NCI-H2029 treated with DMSO at 0.1 percent for 48 hours (cell line): ENCODE measurements around the gene CREB3L2.
"Not testable (repeated sequence)": the region's sequence is repeated elsewhere in the genome, so short reads cannot be mapped to it uniquely, and the experiment has no call there.

Source experiments
- DNase-seq: peaks from one replicate; lab custom pipeline; 2025; lab: John Stamatoyannopoulos, UW

The CREB3L2 gene

DNA sequence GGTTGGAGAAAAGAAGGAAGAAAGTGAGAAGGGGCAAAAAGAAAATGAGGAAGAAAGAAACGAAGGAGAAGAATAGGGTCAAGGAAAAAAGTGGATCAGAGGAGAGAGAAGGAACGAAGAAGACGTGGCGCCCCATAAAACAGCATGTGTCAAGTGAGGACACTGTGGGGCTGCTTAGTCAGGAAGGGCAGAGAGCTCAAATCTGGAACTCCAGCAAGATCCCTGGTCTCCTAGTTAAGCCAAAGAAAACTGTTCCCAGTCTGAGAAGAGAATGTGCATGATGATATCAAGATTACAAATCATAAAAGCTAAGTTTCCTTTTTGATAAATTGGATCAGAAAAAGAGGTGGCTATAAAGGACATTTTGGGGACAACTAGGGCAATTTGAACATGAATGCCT, 33.0 kb downstream of the CREB3L2 start:
- no peak for DNase-seq

DNA sequence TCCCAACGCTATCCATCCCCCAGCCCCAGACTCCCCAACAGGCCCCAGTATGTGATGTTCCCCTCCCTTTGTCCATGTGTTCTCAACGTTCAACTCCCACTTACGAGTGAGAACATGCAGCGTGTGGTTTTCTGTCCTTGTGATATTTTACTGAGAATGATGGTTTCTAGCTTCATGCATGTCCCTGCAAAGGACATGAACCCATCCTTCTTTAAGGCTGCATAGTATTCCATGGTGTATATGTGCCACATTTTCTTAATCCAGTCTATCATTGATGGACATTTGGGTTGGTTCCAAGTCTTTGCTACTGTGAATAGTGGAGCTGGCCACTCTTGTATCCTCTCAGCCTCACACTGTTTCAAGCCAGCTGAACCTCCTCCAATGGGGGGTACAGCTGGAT, 33.5 kb downstream of the CREB3L2 start:
- not testable (repeated sequence) for DNase-seq

DNA sequence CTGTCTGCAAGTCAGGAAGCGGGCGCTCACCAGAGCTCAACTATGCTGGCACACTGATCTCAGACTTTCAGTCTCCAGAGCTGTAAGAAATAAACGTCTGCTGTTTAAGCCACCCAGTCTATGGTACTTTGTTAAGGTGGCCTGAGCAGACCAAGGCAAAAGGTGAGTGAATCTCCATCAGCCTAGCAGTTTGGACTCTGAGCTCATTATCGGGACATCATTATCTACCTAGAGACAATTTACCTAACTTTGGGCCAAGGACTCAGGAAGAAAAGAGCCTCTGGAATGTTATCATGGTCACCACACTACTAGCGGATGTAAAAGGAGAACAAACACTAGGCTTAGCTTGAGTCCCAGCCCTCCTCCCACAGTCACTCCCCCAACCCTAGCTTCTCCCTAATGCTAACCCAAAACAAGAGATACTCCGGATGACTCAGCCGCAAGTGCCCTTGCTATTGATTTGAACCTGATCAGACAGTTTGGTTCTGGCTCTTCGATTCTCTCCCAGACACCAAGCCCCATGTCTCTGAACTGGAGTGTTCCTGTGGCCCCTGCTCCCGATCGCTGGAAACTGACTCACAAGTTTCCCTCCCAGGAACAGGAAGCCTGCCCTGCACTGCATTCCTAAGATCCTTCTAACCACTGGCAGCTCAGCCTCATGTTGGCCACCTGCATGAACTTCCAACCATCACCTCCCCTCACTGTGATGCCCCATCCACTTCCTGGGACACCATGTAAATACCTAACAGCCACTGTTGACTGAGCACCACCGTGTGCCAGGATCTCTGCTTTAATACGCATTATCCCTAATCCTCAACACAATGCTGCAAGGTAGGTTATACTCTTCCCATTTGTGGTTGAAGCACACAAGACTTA, 34.5 kb downstream of the CREB3L2 start:
- no peak for DNase-seq

DNA sequence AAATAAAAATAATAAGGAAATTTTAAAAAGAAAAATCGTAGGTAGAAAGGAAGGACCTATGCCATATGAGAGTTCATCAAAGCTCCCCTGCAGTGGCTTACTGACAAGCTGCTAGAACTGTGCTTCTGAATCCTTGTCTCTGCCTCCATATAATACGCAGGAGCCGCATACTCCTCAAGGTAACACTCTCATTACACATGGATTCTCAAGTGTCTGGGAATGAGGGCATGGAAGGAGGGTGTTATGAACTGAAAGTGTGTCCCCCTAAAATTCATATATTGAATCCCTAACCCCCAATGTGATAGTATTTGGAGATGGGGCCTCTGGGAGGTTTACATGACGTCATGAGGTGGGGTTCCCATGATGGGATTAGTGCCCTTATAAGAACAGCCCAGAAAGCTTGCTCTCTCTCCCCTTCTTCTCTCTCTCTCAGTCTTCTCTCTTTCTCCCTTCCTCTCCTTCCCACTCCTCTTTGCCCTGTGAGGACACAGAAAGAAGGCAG, 35.2 kb downstream of the CREB3L2 start:
- DNase-seq: no peak

DNA sequence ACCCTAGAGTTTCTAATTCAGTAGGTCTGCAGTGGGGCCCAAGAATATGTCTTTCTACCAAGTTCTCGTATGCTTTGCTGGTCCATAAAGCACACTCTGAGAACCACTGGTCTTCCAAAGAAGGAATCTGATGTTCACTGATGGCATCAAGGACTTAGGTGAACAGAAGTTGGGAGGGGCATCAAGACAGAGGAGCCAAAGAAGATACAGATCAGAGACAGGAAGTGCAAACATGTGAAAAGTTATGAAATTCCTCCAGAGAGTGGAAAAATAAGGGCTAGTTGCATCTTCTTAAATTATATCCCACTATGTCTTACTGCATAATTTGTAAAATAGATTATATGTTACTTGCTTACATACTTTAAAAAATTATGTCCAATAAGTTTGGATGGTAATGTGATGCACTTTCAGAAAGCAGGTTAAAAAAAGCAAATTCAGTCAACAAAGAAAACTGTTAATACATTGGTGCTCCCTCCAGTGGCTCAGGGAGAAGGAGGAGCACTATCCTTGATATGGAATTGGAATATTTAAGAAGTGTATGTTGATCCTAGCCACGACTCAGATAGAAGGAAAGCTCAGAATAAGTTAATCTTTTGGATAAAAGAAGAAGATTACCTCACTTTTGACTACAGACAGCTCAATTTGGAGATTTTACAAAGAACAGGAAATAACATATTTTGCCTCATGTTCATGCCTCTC, 35.8 kb downstream of the CREB3L2 start:
- DNase-seq: no peak

DNA sequence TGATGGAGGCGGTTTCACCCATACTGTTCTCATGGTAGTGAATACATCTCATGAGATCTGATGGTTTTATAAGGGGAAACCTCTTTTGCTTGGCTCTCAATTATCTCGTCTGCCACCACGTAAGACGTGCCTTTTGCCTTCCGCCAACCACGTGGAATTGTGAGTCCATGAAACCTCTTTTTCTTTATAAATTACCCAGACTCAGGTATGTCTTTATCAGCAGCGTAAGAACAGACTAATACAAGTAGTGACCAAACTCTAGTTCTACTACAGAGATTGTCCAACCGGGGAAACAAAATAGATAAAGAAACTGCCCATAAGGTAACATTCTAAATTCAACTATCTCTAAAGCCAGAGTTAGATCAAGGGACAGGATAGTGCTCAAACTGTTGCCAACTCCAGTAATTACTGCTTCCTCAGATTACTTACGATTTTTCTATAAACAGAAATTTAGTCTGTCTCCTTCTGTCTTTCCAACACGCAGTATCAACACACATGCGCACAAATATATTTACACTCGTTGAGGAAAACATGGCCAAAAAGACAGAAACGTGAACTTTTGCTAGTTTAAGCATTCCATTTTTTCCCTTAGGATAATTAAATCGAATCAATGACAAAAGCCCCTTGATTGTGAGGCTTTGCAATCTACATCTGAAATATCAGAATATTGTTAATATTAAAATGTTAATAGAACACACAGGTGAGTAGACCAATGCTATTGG, 36.9 kb downstream of the CREB3L2 start:
- DNase-seq: no peak

DNA sequence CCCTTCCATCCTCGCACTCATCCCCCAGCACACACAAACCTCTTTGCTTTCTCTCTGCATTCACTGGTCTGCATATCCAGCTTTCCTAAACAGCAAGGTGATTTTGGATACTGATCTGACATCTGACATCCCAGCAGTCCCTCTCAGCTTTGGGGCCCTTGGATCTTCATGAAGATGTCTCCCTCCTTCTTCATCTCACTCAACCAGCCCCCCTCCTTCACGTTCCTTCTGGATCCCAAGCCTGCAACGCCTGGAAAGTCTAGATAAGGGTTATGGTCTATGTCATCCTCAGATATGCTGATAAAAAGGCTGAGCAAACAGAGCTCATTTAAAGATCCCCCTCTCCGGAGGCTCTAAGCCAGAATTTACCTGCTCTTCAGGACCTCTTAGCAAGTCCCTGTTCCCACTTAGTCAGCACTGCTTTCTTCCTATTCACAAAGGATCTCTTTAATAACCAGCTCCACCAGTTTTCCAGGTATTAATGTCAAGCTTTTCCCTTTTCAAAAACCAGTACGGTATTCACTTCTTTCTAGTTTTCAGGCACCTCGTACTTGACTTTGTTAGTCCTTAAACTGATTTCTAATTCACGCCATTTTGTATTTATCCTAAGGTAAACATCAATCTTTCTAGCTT, 38.9 kb downstream of the CREB3L2 start:
- DNase-seq: no peak

DNA sequence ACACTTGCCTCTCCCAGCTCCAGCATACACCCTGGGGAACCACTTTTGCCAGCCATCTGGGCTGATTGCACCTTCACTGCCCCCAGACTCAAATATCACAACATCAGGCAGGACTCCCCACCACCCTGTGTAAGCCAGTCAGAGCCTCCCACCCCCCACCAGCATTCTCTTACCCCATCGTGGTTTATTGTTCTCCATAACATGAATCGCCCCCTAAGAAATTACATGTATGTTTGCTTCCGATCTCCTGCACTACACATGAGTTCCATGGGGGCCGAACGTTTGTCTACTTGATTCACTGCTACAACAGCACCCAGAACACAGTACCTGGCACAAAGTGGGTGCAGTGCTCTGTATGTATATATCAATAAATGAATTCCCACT, 39.4 kb downstream of the CREB3L2 start:
- no peak for DNase-seq

DNA sequence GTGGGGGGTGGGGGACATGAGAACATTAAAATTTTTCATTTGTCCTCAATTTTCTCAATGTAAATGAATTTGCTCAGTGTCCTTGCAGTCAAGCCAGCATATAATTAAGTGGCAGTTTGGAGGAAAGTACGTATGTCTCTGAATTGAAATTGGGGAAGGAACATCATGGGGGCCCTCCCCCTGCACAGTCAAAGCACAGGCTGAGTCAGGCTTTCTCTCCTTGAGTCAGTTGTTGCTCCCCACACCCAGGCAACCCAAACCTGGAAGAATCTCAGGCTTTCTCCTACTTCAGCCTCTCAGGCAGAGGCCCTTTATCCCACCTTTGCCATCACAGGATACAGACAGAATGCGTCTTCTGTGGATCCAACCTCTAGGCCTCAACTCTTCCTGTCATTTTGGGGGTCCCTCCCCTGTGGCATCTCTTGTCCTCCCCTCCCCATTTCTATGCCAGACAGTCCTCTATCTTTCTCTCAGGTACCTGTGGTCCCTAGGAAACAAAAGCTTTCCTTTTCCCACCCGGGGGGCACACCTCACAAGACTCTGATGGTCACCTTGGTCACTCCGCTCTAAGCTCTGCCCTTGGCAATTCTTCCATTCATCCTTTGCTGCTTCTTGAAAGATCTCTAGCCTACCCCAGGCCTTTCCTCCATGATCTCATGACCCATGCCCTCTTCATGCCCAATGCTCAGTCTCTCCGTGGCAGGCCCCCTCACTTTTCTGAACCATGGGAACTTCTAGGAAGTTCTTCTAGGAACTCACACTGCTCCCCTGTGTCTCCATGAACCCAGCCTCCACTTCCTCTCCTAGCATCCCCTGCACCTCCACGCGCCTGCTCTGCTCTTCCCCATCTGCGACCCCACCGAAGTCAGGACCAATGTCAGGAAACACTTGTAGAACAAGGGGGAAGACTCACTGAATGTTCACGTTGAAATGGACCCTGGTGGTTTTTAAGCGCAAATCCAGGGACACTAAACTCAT, 40.4 kb downstream of the CREB3L2 start:
- DNase-seq: no peak

DNA sequence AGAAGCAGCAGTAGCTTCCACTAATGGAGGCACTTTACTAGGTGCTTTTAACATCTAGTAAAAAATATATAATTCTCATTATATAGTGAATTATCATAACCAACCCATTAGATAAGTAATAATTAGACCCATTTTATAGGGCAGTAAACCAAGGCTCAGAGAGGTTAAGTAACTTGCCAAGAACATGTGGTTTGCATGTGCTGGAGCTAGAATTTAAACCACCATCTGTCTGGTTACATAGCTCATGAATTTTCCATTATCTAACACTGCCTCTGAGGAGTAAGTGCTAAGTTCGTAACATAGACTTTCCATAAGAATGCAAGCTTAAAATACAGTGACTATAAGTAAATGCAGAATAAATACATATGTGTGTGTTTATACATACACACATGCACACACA, 41.9 kb downstream of the CREB3L2 start:
- no peak for DNase-seq

DNA sequence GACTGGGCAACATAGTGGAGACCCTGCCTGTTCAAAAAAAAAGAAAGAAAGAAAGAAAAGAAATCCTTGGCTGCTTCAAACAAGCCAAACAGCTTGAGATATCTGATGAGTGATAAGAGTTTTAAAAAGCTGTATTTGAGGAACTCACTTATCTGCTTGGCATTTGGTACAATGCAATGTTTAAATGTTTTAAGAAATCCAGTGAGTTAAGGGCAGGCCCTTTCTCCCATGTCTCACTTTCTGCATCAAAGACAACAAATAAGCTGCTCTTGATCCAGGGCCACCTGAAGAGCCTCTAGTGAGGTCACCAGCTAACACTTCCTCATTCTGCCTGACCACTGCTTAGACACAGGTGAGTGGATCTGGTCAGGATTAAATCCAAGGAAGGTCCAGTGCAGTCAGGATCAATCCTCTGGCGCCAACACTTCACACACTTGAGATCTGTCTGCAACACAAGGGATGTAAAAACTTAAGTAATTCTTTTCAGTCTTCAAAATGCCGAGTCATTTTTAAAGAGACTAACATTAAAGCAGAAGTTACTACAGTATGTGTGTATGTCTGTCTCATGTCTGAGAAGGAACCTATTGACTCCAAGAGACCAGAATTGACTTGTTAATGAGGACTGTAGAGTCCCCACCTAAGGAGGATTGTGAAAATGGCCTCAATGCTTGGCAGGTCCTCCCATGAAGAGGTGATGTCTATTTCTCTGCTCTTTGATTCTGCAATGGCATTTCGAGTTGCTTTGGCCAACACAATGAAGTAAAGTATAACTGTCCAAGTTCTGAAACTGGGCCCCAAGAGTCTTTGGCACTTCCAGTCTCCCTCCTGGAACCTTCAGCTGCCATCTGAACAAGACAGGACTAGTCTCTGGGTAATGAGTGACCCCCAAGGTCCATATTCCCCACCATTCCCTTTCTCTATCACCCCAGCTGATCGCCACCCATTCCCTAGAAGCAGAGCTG, 43.1 kb downstream of the CREB3L2 start:
- DNase-seq: no peak

DNA sequence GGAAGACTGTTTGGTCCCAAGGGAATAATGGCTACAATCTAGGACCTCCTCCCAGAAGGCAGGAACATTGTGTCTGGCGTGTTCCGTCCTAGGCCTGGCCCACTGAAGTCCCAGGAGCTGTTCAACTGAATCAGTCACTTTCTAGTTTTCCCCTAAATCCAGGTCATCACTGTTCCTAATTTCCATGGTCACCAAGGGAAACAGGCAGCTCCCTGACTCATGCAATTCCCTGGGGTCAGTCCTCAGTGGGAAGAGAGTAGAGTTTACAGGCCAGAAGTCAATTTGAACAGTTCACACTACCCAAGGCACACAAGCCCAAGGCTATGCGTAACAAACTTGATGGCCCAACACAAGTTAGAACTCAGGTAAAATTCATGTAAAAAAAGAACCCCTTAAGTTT, 44.0 kb downstream of the CREB3L2 start:
- DNase-seq: no peak

DNA sequence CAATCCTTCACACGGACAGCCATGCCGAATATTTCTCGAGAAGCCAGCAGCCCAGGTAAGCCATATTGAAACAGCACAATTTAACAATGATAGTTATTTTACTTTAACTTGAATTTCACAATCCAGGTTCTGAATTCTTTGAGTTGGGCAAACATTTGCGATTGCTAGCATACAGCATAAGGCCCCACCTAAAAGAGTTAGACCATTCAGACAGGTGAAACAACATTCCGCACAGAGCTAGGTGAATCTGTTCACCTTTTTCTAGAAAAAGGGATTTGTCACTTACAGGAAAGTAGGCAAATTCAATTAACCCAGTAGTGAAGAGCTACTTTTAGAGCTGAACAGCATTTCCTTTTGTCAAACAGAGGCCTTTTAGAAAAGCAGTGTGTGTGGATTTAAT, 45.3 kb downstream of the CREB3L2 start:
- DNase-seq: no peak

DNA sequence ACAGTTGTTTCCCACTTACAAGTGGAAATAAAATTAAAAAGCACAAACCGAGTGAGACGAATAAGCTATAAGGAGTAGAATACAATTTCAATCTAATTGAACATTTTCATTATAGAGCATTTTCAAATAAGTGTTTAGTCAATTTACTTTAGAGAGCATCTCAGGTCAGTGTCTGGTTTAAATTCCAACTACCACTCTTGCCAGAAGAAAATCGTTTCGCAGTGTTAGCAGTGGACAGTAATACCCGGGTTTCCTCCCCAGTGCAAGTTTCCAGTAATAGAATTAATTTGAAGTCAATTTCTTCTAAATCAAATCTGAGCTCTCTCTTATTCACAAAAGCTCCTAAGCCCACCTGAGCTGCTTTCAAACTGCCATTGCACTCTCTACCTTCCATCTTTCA, 45.7 kb downstream of the CREB3L2 start:
- no peak for DNase-seq

DNA sequence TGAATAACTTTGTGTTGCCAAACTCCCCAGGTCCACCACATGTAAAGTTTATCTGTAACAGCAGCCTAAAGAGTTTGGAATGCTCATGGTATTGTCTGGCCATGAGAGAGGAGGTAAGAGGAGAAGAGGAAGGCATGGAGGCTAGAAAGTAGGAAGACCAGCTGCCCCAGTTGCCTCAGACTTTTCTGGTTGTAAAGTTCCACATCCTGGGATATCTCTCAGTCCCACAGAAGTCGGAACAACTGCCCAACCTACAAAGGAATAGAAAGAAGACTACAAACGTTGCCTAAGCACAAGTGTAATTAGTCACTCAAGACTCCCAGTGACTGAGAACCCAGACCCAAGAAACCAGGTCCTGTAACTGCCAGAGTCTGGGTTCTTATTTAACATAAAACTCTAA, 47.3 kb downstream of the CREB3L2 start:
- no peak for DNase-seq

DNA sequence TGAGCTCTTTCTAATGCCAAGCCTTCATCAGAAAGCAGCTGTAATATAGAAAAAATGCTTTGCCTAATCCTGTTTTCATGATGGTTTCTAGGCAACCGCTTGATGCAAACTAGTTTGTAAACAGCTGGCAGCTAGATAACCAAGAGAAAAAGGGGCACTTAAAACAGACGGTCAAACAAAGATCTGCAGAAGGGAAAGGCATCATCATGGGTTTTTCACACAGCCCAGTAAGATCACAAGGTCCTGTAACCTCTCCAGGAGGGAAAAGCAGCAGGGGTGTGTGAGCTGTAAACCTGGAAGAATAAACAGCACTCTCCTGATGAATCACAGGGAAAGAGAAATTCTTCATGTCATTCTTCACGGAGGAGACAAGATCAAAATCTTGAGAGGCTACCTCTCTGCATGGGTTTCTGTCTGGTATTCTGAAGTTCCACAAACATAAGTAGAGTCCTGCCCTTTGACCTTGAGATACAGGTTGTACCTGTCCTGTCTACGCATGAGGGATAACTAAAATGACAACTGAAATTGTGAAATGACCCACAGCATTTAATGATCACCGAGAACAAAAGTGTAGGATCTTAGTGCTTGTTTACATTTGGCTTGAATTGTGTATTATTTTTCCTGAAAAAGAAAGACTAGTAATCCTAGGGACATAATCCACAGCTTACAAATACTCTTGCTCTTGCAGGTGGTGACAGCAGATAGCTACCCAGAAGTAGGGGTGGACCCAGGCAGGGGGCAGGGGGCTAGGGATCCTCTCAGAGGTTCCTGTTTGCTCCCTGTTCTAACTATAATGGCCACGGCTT, 48.0 kb downstream of the CREB3L2 start:
- DNase-seq: no peak

DNA sequence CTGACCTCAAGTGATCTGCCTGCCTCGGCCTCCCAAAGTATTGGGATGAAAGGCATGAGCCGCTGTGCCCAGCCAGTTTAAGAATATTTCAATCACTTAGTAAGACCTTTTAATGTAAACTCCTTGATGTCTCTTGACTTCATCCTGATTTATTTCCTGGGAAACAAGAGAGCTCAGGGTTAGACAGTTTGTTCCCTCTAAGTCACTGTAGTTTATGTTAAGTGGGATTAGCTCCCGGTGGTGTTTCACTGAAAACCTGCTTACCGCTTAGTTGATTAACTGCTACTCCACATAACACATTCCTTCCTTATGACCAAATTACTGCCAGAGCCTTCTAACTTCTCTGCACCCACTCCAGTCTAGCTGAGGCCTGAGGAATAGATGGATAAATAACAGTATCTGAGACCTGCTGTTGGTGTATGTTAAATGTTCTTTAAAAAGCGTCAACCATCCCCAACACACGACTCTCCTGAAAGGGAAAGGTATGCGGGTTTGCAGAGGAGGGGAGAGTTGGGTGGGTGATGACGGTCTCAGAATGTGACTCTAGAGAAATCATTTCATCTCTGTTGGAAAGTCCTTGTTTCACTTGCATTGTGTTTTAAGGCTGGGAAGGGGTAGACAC, 48.7 kb downstream of the CREB3L2 start:
- DNase-seq: no peak

DNA sequence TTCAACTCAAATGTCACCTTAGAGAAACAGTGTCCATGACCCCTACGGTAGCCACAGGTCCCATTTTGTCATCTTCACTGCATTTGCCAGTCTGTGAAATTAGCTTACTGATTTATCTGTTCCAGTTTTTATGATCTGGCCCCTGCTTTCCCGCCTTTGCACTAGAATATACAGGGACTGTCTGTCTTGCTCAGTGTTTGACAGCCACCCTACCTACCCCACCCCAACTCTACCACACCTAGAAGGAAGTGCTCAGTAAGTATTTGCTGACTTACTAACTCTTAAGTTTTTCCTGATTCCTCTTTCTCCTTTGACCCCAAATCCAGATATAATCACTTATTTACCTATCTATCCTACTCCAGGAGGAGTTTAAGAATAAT, 49.5 kb downstream of the CREB3L2 start:
- no peak for DNase-seq
